Lung (tissue), 12 donors: ENCODE measurements around the gene NATD1. TPM values are rescaled to one million over a fixed set of nuclear protein-coding genes. Genes with fewer than 3 reads are reported as not detected.

Experiments used
- ATAC-seq: fragments of 200-7000 bp; cut with Tn5 transposase; one replicate; pipeline ENCODE4 v1.9.1; 2020; ENCODE audit warnings: moderate number of reproducible peaks; ENCODE audit not compliant: insufficient read depth, low FRiP score
- DNase-seq, 3 donors: peaks; one replicate each; pipeline ENCODE4 v3.0.0-alpha.2; 2013 to 2017
- H3K27ac ChIP-seq, 2 donors: one replicate each; pipeline ENCODE4 v1.5.1; 2013; ENCODE audit warnings: mild to moderate bottlenecking in 2 of 2, moderate library complexity in 2 of 2, control low read depth in 1 of 2, inconsistent platforms in 1 of 2, low read depth in 1 of 2, low read length in 1 of 2
- H3K27me3 ChIP-seq, 3 donors: one replicate each; pipeline ENCODE4 v1.5.1; 2013; ENCODE audit warnings: low read length in 2 of 3; ENCODE audit not compliant: control insufficient read depth in 3 of 3, insufficient read depth in 3 of 3
- H3K36me3 ChIP-seq, 4 donors: one replicate each; pipeline ENCODE4 v1.5.1; 2013; ENCODE audit warnings: low read length in 4 of 4, mild to moderate bottlenecking in 1 of 4, moderate library complexity in 1 of 4; ENCODE audit not compliant: control insufficient read depth in 4 of 4, insufficient read depth in 4 of 4
- H3K4me1 ChIP-seq, 5 donors: one replicate each; pipeline ENCODE4 v1.5.1; 2013; ENCODE audit warnings: low read length in 5 of 5, mild to moderate bottlenecking in 2 of 5, moderate library complexity in 1 of 5; ENCODE audit not compliant: control insufficient read depth in 5 of 5, insufficient read depth in 5 of 5
- H3K4me3 ChIP-seq: one replicate; pipeline ENCODE4 v1.5.1; 2013; ENCODE audit warnings: mild to moderate bottlenecking, control low read depth, moderate library complexity
- H3K9ac ChIP-seq, 2 donors: one replicate each; pipeline ENCODE4 v1.5.1; 2013; ENCODE audit warnings: low read length in 2 of 2, control low read depth in 1 of 2; ENCODE audit not compliant: insufficient read depth in 1 of 2
- H3K9me3 ChIP-seq, 4 donors: one replicate each; pipeline ENCODE4 v1.5.1; 2013; ENCODE audit warnings: low read length in 3 of 4, mild to moderate bottlenecking in 1 of 4, moderate library complexity in 1 of 4; ENCODE audit not compliant: control insufficient read depth in 4 of 4, insufficient read depth in 3 of 4
- CTCF ChIP-seq: IDR thresholded peaks from 2 replicates; pipeline ENCODE4 v1.5.1; 2012; ENCODE audit warnings: mild to moderate bottlenecking; ENCODE audit errors: control extremely low read depth, extremely low read depth
- WGBS, 2 donors: extraction: QIAGEN DNeasy Blood & Tissue Kit; methylation state at CpG; one replicate each; pipeline ENCODE4 v1.1.7; 2013; 5-methylcytosine and 5-hydroxymethylcytosine counted together
- polyA plus RNA-seq, 2 donors: library from polyadenylated mRNA; stranded (reverse); fragments of 200-250 nt; gene quantifications; one replicate each; pipeline ENCODE4 v1.2.1, GENCODE V29; 2013
- total RNA-seq, 2 donors: library from RNA; depleted of rRNA in 1 of 2; stranded (reverse); fragments of >200 nt in 1 of 2; gene quantifications; one replicate each; pipeline ENCODE4 v1.2.1, GENCODE V29; 2014 to 2021
- donor health status: control.
- donor health status: control.
- donor health status: Bipolar disorder and iron deficiency.
- donor health status: healthy.
- donor health status: DM: yes; HTN: yes; CAD: no.

NATD1 gene
- total and polyA plus RNA-seq, 4 donors = 4.8 to 8.1 (median 6.6) TPM

GRCh38 chr17:21300601-21301571, 47.7 kb upstream of the NATD1 start:
- H3K4me1 ChIP-seq = peaks cover 0 to 5% (median 0%) of the 10 kb centered on the region in 5 donors
- no peak overlapping the region for H3K4me3 ChIP-seq
- no peak for TF ChIP-seq CTCF
- no peak overlapping the region for H3K9ac ChIP-seq
- H3K27me3 ChIP-seq = no peaks in the 10 kb centered on the region
- DNase-seq (no peak), ATAC-seq (no peak)
- WGBS, 2 donors = 77 to 78% methylated on average over 31 of the region's 31 CpGs
- H3K9me3 ChIP-seq = no peaks in the 10 kb centered on the region
- H3K36me3 ChIP-seq = peaks cover 0 to 59% (median 14%) of the 10 kb centered on the region in 4 donors
- no peak overlapping the region for H3K27ac ChIP-seq

DNA sequence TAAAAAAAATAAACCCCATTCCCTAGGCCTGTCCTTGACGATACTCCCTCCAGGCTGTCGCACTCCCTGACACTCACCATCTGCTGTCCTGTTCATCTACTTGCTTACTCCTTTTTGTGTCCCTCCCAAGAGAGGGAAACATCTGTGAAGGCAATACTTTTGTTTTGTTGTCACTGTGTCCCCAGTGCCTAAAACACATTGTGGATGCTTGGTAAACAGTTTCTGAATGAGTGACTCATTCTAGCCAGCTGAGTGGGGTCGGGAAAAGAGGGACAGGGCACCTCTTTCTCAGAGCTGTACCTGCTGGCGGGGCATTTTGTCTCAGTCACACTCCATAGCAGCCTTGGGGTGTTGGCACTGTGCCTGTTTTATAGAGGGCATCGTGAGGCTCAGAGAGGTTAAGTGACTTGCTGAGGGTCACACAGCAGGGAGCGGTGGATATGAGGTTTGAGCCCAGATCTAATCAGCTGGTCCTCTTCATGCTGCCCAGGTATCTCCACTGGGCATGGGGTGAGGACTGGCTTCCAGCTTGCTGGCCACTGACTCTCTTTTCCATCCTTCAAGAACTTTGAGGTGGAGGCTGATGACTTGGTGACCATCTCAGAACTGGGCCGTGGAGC, 46.9 kb upstream of the NATD1 start:
- WGBS, 2 donors = 63 to 64% methylated on average over 7 of the region's 7 CpGs
- H3K27ac ChIP-seq = no peak overlapping the region
- TF ChIP-seq CTCF = no peak
- H3K9ac ChIP-seq = no peak overlapping the region
- DNase-seq (no peak), ATAC-seq (no peak)
- no peak overlapping the region for H3K4me3 ChIP-seq
- peaks cover 0 to 55% (median 14%) of the 10 kb centered on the region in 4 donors for H3K36me3 ChIP-seq
- peaks cover 0 to 5% (median 0%) of the 10 kb centered on the region in 5 donors for H3K4me1 ChIP-seq
- H3K27me3 ChIP-seq = no peaks in the 10 kb centered on the region
- no peaks in the 10 kb centered on the region for H3K9me3 ChIP-seq

DNA sequence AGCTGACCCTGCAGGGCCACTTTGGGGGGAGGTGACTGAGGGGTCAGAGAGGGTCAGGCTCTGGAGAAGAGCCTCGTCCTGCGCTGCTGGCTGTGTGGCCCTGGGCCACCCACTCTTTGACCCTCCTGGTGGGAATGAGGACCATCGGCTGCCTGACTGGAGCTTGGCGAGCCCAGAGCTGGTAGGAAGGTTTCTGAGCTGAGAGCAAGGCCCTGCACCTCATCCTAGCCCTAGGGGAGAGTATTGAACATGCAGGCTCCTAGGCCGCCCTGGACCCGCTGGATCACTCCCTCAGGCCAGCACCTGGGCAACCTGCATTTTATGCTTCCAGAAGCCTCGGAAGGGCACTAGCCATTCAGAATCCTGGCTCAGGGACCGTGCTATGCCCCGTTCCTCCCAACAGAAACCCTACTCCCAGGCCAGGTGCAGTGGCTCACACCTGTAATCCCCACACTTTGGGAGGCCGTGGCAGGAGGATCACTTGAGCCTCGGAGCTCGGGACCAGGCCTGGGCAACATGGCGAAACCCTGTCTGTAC, 45.8 kb upstream of the NATD1 start:
- Histone ChIP-seq H3K4me3 (no peak overlapping the region), H3K36me3 (peaks cover 0 to 48% (median 14%) of the 10 kb centered on the region in 4 donors), H3K4me1 (peaks cover 0 to 5% (median 0%) of the 10 kb centered on the region in 5 donors), H3K9me3 (no peaks in the 10 kb centered on the region), H3K9ac (no peak overlapping the region), H3K27me3 (no peaks in the 10 kb centered on the region), H3K27ac (no peak overlapping the region)
- ATAC-seq (no peak), DNase-seq (no peak)
- 61 to 62% methylated on average over 13 of the region's 13 CpGs for WGBS, 2 donors
- no peak for TF ChIP-seq CTCF
